ENCODE measurements around the gene SGPL1. TPM values are rescaled to one million over a fixed set of nuclear protein-coding genes. Genes with fewer than 3 reads are reported as not detected.
"Not testable (repeated sequence)": the region's sequence is repeated elsewhere in the genome, so short reads cannot be mapped to it uniquely, and the experiment has no call there.

Gene SGPL1, protein sequence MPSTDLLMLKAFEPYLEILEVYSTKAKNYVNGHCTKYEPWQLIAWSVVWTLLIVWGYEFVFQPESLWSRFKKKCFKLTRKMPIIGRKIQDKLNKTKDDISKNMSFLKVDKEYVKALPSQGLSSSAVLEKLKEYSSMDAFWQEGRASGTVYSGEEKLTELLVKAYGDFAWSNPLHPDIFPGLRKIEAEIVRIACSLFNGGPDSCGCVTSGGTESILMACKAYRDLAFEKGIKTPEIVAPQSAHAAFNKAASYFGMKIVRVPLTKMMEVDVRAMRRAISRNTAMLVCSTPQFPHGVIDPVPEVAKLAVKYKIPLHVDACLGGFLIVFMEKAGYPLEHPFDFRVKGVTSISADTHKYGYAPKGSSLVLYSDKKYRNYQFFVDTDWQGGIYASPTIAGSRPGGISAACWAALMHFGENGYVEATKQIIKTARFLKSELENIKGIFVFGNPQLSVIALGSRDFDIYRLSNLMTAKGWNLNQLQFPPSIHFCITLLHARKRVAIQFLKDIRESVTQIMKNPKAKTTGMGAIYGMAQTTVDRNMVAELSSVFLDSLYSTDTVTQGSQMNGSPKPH
- 10 to 100 TPM; 22.4 to 30.9 (median 26.0) TPM for total RNA-seq (2021; fragmentation: NEBNext Ultra II Directional; extraction: Animal tissue kit (Norgen Biotek cat#: 25700))
- long read RNA-seq, full-length matches to known transcripts: 2 of 32 reads
- long read RNA-seq, partial matches to known transcripts: 0 of 32 reads
- long read RNA-seq, other reads (novel, unspliced or antisense): 30 of 32 reads

- peak; percentile 70 for DNase-seq
- peaks cover 5% of the 10 kb centered on the region for H3K27me3 Mint-ChIP-seq (ENCODE audit: insufficient read depth)
- H3K36me3 Mint-ChIP-seq (ENCODE audit: low read depth): peaks cover 5% of the 10 kb centered on the region
- TF ChIP-seq, protein P1, sequence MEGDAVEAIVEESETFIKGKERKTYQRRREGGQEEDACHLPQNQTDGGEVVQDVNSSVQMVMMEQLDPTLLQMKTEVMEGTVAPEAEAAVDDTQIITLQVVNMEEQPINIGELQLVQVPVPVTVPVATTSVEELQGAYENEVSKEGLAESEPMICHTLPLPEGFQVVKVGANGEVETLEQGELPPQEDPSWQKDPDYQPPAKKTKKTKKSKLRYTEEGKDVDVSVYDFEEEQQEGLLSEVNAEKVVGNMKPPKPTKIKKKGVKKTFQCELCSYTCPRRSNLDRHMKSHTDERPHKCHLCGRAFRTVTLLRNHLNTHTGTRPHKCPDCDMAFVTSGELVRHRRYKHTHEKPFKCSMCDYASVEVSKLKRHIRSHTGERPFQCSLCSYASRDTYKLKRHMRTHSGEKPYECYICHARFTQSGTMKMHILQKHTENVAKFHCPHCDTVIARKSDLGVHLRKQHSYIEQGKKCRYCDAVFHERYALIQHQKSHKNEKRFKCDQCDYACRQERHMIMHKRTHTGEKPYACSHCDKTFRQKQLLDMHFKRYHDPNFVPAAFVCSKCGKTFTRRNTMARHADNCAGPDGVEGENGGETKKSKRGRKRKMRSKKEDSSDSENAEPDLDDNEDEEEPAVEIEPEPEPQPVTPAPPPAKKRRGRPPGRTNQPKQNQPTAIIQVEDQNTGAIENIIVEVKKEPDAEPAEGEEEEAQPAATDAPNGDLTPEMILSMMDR (IDR thresholded peaks at IDR 0.05): peak; percentile 98
- H3K4me3 Mint-ChIP-seq: peak within 1 kb of the TSS; percentile 97
- H3K9me3 Mint-ChIP-seq: no peaks in the 10 kb centered on the region
- H3K27ac Mint-ChIP-seq: peak within 1 kb of the TSS; percentile 91
- H3K4me1 Mint-ChIP-seq (ENCODE audit: low read depth): peaks cover 17% of the 10 kb centered on the region
Observed at GRCh38 chr10:70815504-70816219, at the start of gene SGPL1. Gene SGPL1, plus strand, starts transcription at chr10:70815948. Its CDS starts 906 bp downstream, at chr10:70816854.

DNA sequence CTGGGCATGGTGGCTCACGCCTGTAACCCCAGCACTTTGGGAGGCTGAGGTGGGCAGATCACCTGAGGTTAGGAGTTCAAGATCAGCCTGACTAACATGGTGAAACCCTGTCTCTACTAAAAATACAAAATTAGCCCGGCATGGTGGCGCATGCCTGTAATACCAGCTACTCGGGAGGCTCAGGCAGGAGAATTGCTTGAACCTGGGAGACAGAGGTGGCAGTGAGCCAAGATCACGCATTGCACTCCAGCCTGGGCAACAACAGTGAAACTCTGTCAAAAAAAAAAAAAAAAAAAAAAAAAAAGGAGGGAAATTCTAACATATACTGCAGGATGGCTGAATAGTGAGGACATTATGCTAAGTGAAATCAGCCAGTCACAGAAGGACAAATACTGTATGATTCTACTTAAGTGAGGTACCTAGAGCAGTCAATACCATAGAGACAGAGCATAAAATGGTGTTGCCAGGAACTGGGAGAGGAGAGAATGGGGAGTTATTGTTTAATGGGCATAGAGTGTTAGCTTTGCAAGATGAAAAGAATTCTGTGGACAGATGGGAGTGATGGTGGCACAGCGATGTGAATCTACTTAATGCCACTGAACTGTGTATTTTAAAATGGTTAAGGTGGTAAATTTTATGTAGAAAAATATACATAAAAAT is 47.6 kb upstream of the SGPL1 start:
- DNase-seq; H3K27ac Mint-ChIP-seq; H3K4me1 Mint-ChIP-seq (ENCODE audit: low read depth); H3K36me3 Mint-ChIP-seq (ENCODE audit: low read depth); H3K4me3 Mint-ChIP-seq: not testable (repeated sequence)
- H3K27me3 Mint-ChIP-seq (ENCODE audit: insufficient read depth): peaks cover 52% of the 10 kb centered on the region
- peaks cover 22% of the 10 kb centered on the region; the same call in 1 of the 2 replicates for H3K9me3 Mint-ChIP-seq

DNA sequence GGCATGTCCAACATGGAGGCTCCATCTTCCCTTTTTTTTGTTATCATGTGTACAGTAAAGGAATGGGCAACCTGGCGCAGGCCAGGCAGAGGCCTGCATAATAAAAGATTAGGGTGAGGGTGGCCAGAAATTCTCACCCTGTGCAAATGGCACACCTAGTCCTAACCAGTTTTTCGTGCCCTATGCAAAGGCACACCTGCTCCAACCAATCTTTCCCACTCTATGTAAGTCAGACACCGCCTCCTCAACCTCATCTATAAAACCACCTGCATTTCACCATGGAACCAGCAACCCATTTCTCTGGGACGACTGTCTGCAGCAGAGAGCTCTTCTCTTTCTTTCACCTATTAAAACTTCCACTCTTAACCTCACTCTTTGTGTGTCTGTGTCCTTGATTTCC is 46.6 kb upstream of the SGPL1 start:
- H3K27ac Mint-ChIP-seq: no peak overlapping the region
- H3K27me3 Mint-ChIP-seq (ENCODE audit: insufficient read depth): peaks cover 55% of the 10 kb centered on the region
- no peak for DNase-seq
- no peaks in the 10 kb centered on the region for H3K4me1 Mint-ChIP-seq (ENCODE audit: low read depth)
- H3K9me3 Mint-ChIP-seq: peaks cover 22% of the 10 kb centered on the region; the same call in 1 of the 2 replicates
- TF ChIP-seq, protein P1 (IDR thresholded peaks at IDR 0.05): no peak
- no peak overlapping the region for H3K4me3 Mint-ChIP-seq
- 0 out of 2 replicates have a peak, but pooled peaks cover 6% of the 10 kb centered on the region for H3K36me3 Mint-ChIP-seq (ENCODE audit: low read depth)

GRCh38 chr10:70770001-70770400 is 45.7 kb upstream of the SGPL1 start:
- peaks cover 21% of the 10 kb centered on the region; the same call in 1 of the 2 replicates for H3K9me3 Mint-ChIP-seq
- 0 out of 2 replicates have a peak, but pooled peaks cover 6% of the 10 kb centered on the region for H3K36me3 Mint-ChIP-seq (ENCODE audit: low read depth)
- H3K4me3 Mint-ChIP-seq: no peak overlapping the region
- H3K27ac Mint-ChIP-seq: no peak overlapping the region
- no peak for DNase-seq
- TF ChIP-seq, protein P1 (IDR thresholded peaks at IDR 0.05): no peak
- no peaks in the 10 kb centered on the region for H3K4me1 Mint-ChIP-seq (ENCODE audit: low read depth)
- H3K27me3 Mint-ChIP-seq (ENCODE audit: insufficient read depth): peaks cover 58% of the 10 kb centered on the region

- Mint-ChIP-seq H3K9me3 (peaks cover 16% of the 10 kb centered on the region; the same call in 1 of the 2 replicates), H3K27me3 (ENCODE audit: insufficient read depth) (peaks cover 59% of the 10 kb centered on the region)
- H3K4me1 Mint-ChIP-seq (ENCODE audit: low read depth); H3K27ac Mint-ChIP-seq; H3K36me3 Mint-ChIP-seq (ENCODE audit: low read depth); DNase-seq; H3K4me3 Mint-ChIP-seq: not testable (repeated sequence)
Observed at GRCh38 chr10:70770516-70770915, 45.2 kb upstream of the SGPL1 start.
